HG03442 (cell line): ENCODE data around the gene EMC10.
"Not testable (repeated sequence)": the region's sequence is repeated elsewhere in the genome, so short reads cannot be mapped to it uniquely, and the experiment has no call there.

Experiments
- ATAC-seq: cut with Tn5 transposase; IDR thresholded peaks from one replicate; pipeline ENCODE4 v1.9.1; 2021; ENCODE audit warnings: mild to moderate bottlenecking, moderate library complexity; ENCODE audit not compliant: unreplicated experiment

Gene EMC10

GRCh38 chr19:50476224-50476906, at the start of gene EMC10, which contains the start of gene GARIN5A:
Gene EMC10 (plus strand): TSS chr19:50476507. CDS start chr19:50476545, 38 bp downstream.
Gene GARIN5A (minus strand): TSS chr19:50476848. CDS start chr19:50476388, 460 bp downstream.
- ATAC-seq = peak; percentile 86

GRCh38 chr19:50427318-50427925, 48.9 kb upstream of the EMC10 start:
- ATAC-seq = no peak

DNA sequence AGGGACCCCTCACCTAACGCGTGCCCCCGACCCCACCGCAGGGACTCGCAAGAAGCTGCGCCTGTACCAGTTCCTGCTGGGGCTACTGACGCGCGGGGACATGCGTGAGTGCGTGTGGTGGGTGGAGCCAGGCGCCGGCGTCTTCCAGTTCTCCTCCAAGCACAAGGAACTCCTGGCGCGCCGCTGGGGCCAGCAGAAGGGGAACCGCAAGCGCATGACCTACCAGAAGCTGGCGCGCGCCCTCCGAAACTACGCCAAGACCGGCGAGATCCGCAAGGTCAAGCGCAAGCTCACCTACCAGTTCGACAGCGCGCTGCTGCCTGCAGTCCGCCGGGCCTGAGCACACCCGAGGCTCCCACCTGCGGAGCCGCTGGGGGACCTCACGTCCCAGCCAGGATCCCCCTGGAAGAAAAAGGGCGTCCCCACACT, 48.3 kb upstream of the EMC10 start:
- ATAC-seq = no peak

DNA sequence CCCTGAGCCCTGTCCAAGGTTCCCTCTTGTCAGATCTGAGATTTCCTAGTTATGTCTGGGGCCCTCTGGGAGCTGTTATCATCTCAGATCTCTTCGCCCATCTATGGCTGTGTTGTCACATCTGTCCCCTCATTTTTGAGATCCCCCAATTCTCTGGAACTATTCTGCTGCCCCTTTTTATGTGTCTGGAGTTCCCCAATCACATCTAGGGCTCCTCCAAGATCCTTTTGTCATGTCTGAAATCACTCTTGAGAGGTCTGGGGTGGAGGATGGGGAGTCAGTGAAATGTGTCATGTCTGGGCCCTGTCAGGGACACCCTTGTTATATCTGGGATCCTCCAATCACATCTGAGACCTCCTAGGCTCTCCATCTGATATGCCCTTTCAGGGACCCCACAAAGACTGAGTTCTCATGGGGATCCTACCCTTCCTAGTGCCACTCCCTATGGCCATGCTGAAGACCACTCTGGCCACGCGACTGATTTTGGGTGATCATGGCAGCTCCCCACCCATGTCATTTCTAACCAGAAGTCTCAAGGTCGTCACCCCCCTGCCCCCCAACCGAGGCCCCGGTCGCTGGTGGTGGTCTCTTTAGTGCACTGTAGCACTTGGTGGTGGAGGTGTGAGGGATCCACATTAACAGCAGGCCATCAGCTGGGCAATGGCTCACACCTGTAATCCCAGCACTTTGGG, 47.4 kb upstream of the EMC10 start:
- no peak for ATAC-seq

GRCh38 chr19:50430888-50431342, 45.4 kb upstream of the EMC10 start:
- ATAC-seq = no peak

DNA sequence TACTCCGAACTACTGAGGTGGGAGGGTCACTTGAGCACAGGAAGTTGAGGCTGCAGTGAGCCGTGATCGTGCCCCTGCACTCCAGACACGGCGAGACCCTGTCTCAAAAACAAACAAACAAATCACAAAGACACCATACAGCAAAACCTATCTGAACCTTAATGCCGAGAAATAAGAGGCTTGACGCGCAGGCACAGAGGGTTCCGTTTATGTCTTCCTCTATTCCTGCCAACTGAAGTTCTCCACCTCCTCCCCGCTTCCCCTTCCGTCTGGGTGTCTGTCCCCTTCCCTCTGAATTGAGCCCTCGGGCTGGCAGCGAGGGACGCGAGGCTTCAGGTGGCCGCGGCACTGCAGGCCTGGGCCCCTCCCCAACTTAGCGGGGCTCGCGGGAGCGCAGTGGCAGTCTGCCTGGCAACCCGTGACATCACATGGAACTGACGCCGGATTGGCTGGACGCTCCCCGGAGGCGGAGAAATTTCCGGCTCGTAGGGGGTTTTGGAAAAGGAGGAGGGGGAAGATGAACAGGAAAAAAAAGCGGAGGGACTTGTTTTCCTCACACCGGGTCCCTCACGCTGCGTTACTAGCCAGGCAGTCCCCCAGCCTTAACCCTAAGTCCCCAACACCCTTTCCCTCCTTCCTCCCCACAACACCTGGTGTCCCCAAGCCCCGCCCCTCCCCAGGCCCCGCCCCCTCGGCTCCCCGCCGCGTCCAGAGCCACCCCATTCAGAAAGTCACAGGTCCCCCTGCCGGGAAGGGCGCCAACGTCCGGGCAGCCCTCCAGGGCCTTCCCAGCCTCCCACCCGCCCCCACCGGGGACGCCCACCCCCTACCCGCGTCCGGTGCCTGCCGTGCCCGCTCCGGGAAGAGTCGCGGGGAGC, 44.7 kb upstream of the EMC10 start:
- ATAC-seq = peak; percentile 79

GRCh38 chr19:50432221-50433028, 43.9 kb upstream of the EMC10 start, which contains the start of gene MYBPC2:
Gene MYBPC2 (plus strand): TSS chr19:50432892. CDS start chr19:50432954, 62 bp downstream.
- no peak for ATAC-seq

DNA sequence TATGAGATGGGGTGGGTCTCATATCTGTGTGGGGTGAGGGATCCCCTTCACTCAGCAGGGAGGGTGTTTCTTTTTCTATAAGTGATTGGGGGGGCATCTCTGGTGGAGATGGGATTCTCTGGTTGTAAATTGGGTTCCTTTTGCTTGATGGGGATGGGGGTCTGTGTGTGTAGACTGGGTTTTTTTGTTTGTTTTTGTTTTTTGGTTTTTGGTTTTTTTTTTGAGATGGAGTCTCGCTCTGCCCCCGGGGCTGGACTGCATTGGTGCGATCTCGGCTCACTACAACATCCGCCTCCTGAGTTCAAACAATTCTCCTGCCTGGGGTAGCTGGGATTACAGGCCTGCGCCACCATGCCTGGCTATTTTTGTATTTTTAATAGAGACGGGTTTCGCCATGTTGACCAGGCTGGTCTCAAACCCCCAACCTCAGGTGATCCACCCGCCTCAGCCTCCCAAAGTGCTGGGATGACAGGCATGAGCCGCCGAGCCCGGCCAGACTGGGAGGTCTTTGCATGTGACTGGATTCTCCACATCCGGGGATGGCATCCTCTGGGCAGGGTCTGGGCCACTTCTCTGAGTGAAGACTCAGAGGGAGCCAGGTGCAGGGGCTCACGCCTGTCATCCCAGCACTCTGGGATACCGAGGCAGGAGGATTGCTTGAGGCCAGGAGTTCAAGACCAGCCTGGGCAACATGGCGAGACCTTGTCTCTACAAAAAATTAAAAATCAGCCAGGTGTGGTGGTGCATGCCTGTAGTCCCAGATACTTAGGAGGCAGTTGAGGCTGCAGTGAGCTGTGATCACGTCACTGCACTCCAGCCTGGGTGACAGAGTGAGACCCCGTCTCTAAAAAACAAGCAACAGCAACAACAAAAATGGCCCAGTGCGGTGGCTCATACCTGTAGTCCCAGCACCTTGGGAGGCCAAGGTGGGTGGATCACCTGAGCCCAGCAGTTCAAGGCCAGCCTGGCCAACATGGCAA, 42.8 kb upstream of the EMC10 start:
- ATAC-seq = no peak

DNA sequence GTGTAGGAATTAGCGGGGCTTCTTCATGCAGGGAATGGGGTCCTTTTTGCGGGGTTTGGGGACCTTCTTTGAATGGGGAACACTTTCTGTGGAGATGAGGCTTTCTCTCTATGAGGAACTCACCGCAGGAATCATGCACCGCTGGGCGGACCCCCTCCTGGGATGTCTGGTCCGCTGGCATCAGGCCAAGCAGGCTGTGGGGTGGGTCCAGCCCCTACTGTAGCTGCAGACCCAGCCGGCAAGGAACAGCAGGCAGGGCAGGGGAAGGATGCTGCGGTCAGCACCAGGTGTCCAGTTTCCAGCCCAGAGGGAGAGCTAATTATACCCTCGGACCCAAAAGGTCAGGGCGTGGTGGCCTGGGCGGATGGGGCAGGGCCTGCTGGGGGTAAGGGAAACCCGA, 41.8 kb upstream of the EMC10 start:
- no peak for ATAC-seq

- ATAC-seq = no peak
Measured at GRCh38 chr19:50435221-50435620, 41.1 kb upstream of the EMC10 start.

DNA sequence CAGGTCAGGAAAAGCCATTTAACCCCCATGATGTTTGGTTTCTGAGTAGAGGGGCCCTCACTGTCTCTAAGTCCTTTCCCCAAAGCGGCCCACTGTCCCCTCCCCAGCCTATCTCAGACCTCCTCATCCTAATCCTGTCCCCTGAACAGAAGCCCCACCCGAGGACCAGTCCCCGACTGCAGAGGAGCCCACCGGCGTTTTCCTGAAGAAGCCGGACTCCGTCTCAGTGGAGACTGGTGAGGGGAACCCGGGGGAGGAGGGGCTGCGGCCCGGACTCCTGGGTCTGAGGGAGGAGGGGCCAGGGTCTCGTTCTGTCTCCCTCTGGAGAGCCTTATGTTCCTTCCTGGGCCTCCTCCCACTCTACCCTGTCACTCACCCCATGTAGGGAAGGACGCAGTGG, 40.7 kb upstream of the EMC10 start:
- ATAC-seq = no peak

GRCh38 chr19:50437862-50438449, 38.4 kb upstream of the EMC10 start:
- no peak for ATAC-seq

GRCh38 chr19:50439130-50439529, 37.2 kb upstream of the EMC10 start:
- ATAC-seq = not testable (repeated sequence)

GRCh38 chr19:50444059-50444458, 32.2 kb upstream of the EMC10 start:
- ATAC-seq = no peak

DNA sequence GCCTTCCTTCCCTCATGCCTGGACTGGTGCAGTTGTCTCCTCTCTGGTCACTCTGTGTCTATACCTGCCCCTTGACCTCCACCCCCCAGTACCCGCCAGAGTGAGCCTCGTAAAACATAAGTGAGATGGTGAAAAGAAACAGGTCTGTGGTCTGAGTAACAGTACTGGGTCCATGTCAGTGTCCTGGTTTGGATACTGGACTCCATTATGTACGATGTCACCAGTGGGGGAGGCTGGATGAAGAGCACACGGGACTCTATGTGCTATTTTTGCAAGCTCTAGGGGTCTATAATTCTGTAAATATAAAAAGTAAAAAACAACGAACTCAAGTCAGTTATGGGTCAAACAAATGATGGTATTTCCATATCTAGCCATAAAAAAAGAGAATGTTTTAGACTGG, 29.3 kb upstream of the EMC10 start:
- ATAC-seq = no peak

DNA sequence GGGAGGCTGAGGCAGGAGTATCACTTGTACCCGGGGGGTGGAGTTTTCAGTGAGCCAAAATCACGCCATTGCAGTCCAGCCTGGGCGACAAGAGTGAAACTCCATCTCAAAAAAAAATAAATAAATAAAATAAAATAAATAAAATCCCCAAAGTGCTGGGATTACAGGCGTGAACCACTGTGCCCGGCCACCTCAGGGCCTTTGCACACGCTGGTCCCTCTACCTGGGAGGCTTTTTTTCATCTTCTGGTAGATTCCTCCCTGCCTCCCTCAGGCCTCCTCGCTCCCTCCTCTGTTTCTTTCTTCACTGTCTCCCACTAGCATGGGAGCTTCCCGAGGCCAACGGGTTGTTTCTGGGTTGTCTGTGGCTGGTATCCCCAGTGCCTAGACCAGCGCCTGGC, 28.6 kb upstream of the EMC10 start:
- ATAC-seq = no peak

- no peak for ATAC-seq
Measured at GRCh38 chr19:50449236-50449899, 26.9 kb upstream of the EMC10 start.
